Measurements from ENCODE around the gene SCN4A.
"Not testable (repeated sequence)": the region's sequence is repeated elsewhere in the genome, so short reads cannot be mapped to it uniquely, and the experiment has no call there.

The SCN4A gene

DNA sequence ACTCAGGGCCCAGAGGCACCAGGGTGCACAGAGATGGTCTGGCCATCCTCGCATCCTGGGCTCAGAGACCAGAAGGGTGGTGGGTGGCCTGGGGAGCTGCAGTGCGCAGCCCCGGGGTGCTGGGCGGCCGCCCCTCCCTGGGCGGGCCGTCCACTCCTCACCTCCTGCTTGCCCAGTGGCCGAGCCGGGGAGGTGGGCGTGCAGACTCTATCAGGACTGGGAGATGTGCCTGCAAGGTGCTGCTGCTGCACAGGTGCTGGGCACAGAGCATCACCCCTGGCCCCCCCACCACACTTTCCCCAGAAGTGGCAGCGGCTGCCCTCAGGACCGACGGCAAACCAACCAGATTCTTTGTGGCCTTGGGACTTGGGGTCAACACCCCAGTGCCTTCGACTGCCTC, at the start of gene SCN4A:
Gene SCN4A (minus strand): TSS at position 123 of the 400 bp plus-strand sequence. CDS start 77 bp downstream, at position 46.
- DNase-seq (ENCODE audit: low spot score): no peak

GRCh38 chr17:64020056-64020766, 47.5 kb upstream of the SCN4A start, which contains the start of gene ICAM2:
Gene ICAM2 (minus strand): TSS chr17:64020633. CDS start chr17:64006691, 13,942 bp downstream.
- peak; percentile 92 for DNase-seq (ENCODE audit: low spot score)

DNA sequence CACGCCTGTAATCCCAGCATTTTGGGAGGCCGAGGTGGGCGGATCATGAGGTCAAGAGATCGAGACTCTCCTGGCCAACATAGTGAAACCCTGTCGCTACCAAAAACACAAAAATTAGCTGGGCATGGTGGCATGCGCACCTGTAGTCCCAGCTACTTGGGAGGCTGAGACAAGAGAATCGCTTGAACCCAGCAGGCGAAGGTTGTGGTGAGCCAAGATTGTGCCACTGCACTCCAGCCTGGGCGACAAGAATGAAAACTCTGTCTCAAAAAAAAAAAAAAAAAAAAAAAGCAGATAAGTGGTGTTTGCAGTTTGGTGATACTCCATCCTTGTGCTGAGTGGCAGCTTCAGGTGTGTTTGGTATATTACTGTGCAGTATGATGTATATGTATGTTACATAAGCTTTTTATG, 46.8 kb upstream of the SCN4A start:
- not testable (repeated sequence) for DNase-seq (ENCODE audit: low spot score)

DNA sequence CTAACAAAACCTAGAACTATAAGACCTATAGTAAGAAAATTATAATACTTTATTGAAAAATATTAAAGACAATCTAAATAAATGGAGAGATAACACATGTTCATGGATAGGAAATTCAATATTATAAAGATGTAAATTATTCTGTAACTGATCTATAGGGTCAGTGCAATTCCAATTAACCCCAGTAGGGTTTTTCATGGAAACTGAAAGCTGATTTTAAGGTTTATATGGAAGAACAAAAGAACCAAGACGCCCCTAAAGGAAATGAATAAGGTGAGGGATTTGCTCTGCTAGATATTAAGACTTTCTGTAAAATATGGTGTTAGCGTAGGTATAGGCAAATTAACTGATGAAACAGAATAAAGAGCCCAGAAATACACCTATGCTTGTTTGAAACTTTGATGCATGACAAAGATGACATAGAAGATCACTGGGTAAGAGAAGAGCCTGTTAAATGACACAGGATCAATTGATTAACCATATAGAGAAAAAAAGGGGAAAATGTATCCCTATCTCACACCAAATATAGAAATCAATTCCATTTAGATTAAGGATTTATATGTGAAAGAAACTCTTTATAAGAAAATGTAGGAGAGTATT, 44.8 kb upstream of the SCN4A start:
- DNase-seq (ENCODE audit: low spot score): no peak

DNA sequence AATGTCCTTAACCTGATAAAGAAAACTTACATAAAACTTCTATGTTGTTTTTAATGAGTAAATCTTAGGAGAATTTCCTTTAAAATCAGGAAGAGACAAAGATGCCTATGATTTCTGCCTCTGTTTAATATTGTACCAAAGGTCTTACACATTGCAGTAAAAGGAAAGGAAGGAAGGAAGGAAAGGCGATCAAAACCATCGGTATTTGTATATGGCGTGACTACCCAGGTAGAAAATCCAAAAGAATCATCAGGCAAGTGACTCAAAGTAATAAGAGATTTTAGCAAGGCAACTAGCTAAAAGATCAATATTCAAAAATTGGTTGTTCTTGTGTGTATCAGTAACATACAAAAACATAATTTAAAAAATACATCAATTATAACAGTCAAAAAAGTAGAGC, 44.3 kb upstream of the SCN4A start:
- DNase-seq (ENCODE audit: low spot score): no peak

GRCh38 chr17:64016231-64016784, 43.6 kb upstream of the SCN4A start:
- DNase-seq (ENCODE audit: low spot score): no peak

DNA sequence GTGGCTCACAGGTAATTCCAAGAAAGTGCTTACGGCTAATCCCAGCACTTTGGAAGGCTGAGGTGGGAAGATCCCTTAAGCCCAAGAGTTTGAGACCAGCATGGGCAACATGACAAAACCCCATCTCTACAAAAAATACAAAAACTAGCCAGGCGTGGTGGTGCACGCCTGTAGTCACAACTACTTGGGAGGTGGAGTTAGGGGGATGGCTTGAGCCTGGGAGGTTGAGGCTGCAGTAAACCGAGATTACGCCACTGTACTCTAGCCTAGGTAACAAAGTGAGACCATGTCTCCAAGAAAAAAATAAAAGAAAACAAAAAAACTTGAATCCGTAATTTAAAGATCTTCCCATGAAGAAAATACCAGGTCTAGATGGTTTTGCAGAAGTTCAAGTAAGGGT, 42.7 kb upstream of the SCN4A start:
- DNase-seq (ENCODE audit: low spot score): no peak

- no peak for DNase-seq (ENCODE audit: low spot score)
These were observed 37.1 kb upstream of the SCN4A start for GRCh38 chr17:64009571-64010402.

- no peak for DNase-seq (ENCODE audit: low spot score)
These were observed 36.1 kb upstream of the SCN4A start for GRCh38 chr17:64008830-64009229.

DNA sequence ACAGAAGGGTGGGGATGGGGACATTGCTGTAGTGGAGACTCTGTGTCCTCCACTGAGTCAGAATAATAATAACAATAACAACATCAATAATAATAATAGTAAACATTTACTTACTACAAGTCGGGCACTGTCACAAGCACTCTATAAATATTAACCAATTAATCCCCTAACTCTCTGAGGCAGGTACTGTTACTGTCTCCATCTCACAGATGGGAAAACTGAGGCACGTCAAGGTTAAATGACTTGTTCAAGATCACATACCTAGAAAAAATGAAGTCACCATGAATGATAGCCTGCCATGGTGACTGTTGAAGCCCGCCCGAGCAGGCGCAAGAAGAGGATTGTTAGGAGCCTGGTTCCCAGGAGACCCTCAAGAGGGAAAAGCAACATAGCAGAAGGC, 35.6 kb upstream of the SCN4A start:
- no peak for DNase-seq (ENCODE audit: low spot score)

- no peak for DNase-seq (ENCODE audit: low spot score)
These were observed 35.1 kb upstream of the SCN4A start for GRCh38 chr17:64007838-64008282.

DNA sequence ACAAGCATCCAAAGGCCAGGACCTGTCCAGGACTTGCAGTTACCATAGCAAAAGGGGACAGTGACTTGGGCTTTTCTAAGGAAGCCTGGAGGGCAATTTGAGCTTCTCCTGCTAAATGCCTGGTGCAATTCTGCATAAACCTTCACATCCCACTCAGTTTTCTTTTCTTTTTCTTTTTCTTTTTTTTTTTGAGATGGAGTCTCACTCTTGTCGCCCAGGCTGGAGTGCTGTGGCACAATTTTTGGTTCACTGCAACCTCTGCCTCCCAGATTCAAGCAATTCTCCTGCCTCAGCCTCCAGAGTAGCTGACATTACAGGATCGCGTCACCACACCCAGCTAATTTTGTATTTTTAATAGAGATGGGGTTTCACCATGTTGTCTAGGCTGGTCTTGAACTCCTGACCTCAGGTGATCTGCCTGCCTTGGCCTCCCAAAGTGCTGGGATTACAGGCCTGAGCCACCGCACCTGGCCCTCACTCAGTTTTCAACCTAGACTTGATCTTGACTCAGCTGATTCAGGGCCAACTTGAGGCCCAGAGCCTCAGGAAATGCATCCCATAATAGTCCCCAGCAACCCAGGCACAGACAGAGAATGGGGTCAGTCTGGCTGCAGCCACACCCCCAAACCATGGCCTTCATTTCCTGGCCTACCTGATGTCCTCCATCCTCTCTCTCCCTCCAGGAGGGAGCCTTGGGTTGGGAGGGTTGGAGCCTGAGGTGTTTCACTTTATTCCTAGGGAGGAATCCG, 34.5 kb upstream of the SCN4A start:
- DNase-seq (ENCODE audit: low spot score): not testable (repeated sequence)

GRCh38 chr17:64006361-64007088, 33.8 kb upstream of the SCN4A start:
- DNase-seq (ENCODE audit: low spot score): no peak

GRCh38 chr17:64005734-64006167, 33.0 kb upstream of the SCN4A start:
- DNase-seq (ENCODE audit: low spot score): no peak

GRCh38 chr17:64004903-64005733, 32.4 kb upstream of the SCN4A start:
- DNase-seq (ENCODE audit: low spot score): no peak

DNA sequence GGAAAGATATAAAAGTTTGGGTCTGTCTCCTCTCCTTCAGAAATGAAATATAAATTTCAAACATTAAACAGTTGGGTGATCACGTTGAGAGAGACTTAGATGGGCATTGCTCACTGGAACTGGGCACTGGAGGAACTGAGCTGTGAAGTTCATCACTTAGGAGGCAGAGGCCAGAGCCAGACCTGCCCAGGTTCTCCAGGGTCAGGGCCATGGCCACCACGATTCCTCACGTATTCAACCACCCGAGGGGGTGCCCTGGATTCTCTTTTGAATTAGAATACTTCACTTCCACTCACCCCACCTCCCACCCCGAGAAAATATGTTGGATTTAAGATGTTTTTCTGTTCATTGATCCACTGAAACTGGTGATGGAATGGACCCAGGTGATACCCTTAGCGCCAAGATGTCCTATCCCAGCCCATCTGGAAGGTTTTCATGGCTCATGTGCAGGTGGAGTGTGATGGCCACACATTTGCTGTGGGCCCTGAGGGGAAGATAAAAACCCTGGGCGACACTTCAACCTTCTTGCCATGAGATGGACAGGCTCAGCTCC, 31.6 kb upstream of the SCN4A start:
- no peak for DNase-seq (ENCODE audit: low spot score)

- no peak for DNase-seq (ENCODE audit: low spot score)
These were observed 30.9 kb upstream of the SCN4A start for GRCh38 chr17:64003526-64004121.

- DNase-seq (ENCODE audit: low spot score): no peak
These were observed 30.2 kb upstream of the SCN4A start for GRCh38 chr17:64002658-64003525.

Measured in activated CD4-positive, alpha-beta T cell treated with anti-CD3 and anti-CD28 coated beads, Interleukin-2, Interleukin-4, amounts not matched to agents 100 ng/mL and 50 ng/mL, durations not matched to agents 16 hours and 8 hours (primary cell).